ENCODE measurements around the gene MIPOL1.

MIPOL1 gene

DNA sequence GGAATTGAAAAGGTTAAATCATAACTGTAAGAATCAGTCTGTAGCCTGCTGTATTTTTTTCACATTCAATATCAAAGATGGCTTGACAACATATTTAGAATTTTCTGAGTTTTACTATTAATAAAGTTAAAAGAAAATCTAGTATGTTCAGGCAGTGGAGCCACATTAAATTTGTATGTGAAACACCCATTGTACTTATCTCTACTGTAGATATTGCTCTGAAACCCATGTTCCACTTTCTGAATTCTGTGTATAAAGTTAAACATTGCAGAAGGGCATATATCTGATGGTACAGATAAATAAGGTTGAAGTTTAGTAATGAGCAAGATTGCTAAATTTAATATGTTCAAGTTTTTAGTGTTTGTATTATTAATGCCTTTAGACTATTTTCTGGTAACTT is 224.6 kb downstream of the MIPOL1 start:
- Histone ChIP-seq H3K36me3 (no peaks in the 10 kb centered on the region), H3K4me1 (ENCODE audit: control insufficient read depth in 1 of 2, insufficient read depth in 1 of 2, low read depth in 1 of 2, low read length in 1 of 2) (no peaks in the 10 kb centered on the region), H3K27me3 (no peaks in the 10 kb centered on the region), H3K4me3 (ENCODE audit: low read depth in 1 of 2, low read length in 1 of 2) (no peak overlapping the region), H3K27ac (no peak overlapping the region), H3K9me3 (no peaks in the 10 kb centered on the region)
- TF ChIP-seq, protein P1, sequence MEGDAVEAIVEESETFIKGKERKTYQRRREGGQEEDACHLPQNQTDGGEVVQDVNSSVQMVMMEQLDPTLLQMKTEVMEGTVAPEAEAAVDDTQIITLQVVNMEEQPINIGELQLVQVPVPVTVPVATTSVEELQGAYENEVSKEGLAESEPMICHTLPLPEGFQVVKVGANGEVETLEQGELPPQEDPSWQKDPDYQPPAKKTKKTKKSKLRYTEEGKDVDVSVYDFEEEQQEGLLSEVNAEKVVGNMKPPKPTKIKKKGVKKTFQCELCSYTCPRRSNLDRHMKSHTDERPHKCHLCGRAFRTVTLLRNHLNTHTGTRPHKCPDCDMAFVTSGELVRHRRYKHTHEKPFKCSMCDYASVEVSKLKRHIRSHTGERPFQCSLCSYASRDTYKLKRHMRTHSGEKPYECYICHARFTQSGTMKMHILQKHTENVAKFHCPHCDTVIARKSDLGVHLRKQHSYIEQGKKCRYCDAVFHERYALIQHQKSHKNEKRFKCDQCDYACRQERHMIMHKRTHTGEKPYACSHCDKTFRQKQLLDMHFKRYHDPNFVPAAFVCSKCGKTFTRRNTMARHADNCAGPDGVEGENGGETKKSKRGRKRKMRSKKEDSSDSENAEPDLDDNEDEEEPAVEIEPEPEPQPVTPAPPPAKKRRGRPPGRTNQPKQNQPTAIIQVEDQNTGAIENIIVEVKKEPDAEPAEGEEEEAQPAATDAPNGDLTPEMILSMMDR (IDR thresholded peaks at IDR 0.05) = no peak

DNA sequence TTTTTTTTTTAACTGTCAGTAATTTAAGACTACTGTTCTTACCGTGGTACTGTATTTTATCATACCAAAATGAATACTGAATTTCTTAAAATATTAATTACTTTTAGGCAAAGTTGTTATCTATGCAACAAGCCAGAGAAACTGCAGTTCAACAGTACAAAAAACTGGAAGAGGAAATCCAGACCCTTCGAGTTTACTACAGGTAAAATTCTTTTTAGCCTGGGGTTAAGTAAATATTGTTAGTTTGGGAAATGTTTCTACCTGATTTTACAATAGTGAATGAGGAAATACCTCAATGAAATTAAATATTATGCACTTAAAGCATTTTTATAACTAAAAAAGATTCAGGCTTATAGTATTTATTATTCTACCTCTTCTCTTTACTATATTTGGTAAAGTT is 225.0 kb downstream of the MIPOL1 start:
- Histone ChIP-seq H3K27ac (no peak overlapping the region), H3K27me3 (no peaks in the 10 kb centered on the region), H3K9me3 (no peaks in the 10 kb centered on the region), H3K36me3 (no peaks in the 10 kb centered on the region), H3K4me3 (ENCODE audit: low read depth in 1 of 2, low read length in 1 of 2) (no peak overlapping the region), H3K4me1 (ENCODE audit: control insufficient read depth in 1 of 2, insufficient read depth in 1 of 2, low read depth in 1 of 2, low read length in 1 of 2) (no peaks in the 10 kb centered on the region)
- TF ChIP-seq, protein P1 (IDR thresholded peaks at IDR 0.05) = no peak

DNA sequence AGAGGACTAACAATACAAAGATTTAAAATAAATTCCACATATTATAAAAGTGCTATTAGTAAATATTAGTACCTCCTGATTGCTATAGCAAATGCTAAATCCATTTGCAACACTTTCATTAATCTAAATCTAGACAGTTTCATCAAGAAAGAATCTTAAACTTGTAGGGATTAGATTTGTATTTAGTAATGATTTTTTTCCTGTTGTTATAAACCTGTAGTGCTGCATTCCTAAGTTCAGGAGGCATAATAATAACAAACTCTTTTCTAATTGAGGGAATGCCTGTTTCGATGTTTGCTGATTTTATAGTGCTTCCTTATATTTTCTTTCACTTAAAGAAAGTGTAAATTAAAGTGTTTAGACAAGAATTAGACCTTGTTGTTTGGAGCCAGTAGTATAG is 231.2 kb downstream of the MIPOL1 start:
- Histone ChIP-seq H3K4me1 (ENCODE audit: control insufficient read depth in 1 of 2, insufficient read depth in 1 of 2, low read depth in 1 of 2, low read length in 1 of 2) (no peaks in the 10 kb centered on the region), H3K27ac (no peak overlapping the region), H3K4me3 (ENCODE audit: low read depth in 1 of 2, low read length in 1 of 2) (no peak overlapping the region), H3K9me3 (no peaks in the 10 kb centered on the region), H3K27me3 (no peaks in the 10 kb centered on the region), H3K36me3 (no peaks in the 10 kb centered on the region)
- TF ChIP-seq, protein P1 (IDR thresholded peaks at IDR 0.05) = no peak

DNA sequence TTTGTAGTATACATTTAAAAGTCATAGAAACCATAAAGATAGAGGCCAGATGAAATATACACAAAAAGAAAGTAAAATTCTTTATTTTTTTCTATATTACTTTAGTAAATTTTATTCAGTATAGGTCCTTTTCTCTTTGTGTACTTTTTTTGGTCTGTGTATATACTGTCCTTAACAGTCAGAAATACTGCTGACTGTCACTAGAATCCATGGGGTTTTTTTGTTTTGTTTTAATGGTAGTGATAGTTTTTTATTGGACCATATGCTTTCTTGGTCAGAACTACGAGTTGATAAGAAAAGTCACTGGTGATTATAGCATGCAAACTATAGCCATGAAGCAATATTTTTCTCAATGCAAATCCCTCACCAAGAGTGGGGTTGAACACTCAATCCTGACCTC is 231.9 kb downstream of the MIPOL1 start:
- H3K4me1 ChIP-seq (ENCODE audit: control insufficient read depth in 1 of 2, insufficient read depth in 1 of 2, low read depth in 1 of 2, low read length in 1 of 2) = no peaks in the 10 kb centered on the region
- TF ChIP-seq, protein P1 (IDR thresholded peaks at IDR 0.05) = no peak
- no peak overlapping the region for H3K4me3 ChIP-seq (ENCODE audit: low read depth in 1 of 2, low read length in 1 of 2)
- H3K27ac ChIP-seq = no peak overlapping the region
- H3K36me3 ChIP-seq = no peaks in the 10 kb centered on the region
- no peaks in the 10 kb centered on the region for H3K27me3 ChIP-seq
- H3K9me3 ChIP-seq = no peaks in the 10 kb centered on the region

DNA sequence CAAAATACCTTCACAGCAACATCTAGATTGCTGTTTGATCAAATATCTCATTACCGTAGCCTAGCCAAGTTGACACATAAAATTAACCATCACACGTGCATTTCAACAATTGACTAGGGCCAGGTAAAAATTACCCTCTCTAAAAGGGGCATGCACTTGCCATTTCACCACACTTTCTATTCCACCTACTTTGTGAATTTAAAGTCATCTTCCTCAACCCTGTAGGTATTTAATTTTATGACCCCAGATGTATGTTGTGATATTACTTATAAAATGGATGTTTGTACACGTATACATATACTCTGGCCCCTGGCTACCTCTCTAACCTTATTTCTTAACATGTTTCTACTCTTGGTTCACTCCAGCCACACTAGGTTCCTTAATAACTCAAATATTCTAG is 237.1 kb downstream of the MIPOL1 start:
- no peak overlapping the region for H3K27ac ChIP-seq
- no peaks in the 10 kb centered on the region for H3K27me3 ChIP-seq
- no peaks in the 10 kb centered on the region for H3K4me1 ChIP-seq (ENCODE audit: control insufficient read depth in 1 of 2, insufficient read depth in 1 of 2, low read depth in 1 of 2, low read length in 1 of 2)
- no peak overlapping the region for H3K4me3 ChIP-seq (ENCODE audit: low read depth in 1 of 2, low read length in 1 of 2)
- H3K9me3 ChIP-seq = no peaks in the 10 kb centered on the region
- TF ChIP-seq, protein P1 (IDR thresholded peaks at IDR 0.05) = no peak
- no peaks in the 10 kb centered on the region for H3K36me3 ChIP-seq

DNA sequence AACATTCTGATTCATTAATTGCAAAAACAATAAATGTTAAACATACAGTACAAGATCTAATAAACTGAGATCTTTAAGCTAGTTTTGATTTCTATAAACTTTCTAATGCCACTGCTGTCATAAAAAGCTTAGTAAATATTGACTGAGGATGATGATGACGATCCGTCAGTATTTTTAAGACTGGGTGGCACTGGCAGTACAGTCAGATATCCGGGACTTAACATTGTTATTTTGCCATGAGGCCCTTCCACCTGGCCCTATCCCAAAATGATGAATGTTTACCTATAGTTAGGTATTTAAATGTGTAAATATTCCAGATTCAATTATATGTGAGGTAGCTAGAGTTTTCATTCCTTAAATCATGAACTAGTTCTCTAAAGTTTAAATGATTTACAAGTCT is 238.8 kb downstream of the MIPOL1 start:
- Histone ChIP-seq H3K4me3 (ENCODE audit: low read depth in 1 of 2, low read length in 1 of 2) (no peak overlapping the region), H3K4me1 (ENCODE audit: control insufficient read depth in 1 of 2, insufficient read depth in 1 of 2, low read depth in 1 of 2, low read length in 1 of 2) (no peaks in the 10 kb centered on the region), H3K27me3 (no peaks in the 10 kb centered on the region), H3K36me3 (no peaks in the 10 kb centered on the region), H3K9me3 (no peaks in the 10 kb centered on the region), H3K27ac (no peak overlapping the region)
- TF ChIP-seq, protein P1 (IDR thresholded peaks at IDR 0.05) = no peak
